NT2/D1 (cell line): ENCODE measurements around the gene FBXL17.

ENCODE experiments used
- SUZ12 ChIP-seq: IDR thresholded peaks from 2 replicates; pipeline ENCODE4 v1.6.1; 2011; ENCODE audit not compliant: insufficient read length, insufficient read depth; ENCODE audit errors: extremely low read depth
- YY1 ChIP-seq: IDR thresholded peaks from 2 replicates; pipeline ENCODE4 v1.6.1; 2011; ENCODE audit not compliant: insufficient read length, insufficient read depth
- ZNF274 ChIP-seq: IDR thresholded peaks from 2 replicates; pipeline ENCODE4 v1.6.1; 2011; ENCODE audit warnings: mild to moderate bottlenecking, low read depth, low read length

GRCh38 chr5:108149369-108149768, 232.5 kb downstream of the FBXL17 start:
- no peak for TF ChIP-seq YY1
- no peak for TF ChIP-seq SUZ12
- no peak for TF ChIP-seq ZNF274
